Left ventricle myocardium inferior (tissue), 1 donor: ENCODE data around the gene SLC25A2. TPM values are rescaled to one million over a fixed set of nuclear protein-coding genes. Genes with fewer than 3 reads are reported as not detected.
"Not testable (repeated sequence)": the region's sequence is repeated elsewhere in the genome, so short reads cannot be mapped to it uniquely, and the experiment has no call there.

Source experiments
- DNase-seq: peaks from one replicate; pipeline ENCODE4 v3.0.0-alpha.2; 2020
- H3K27ac ChIP-seq: fragments of 200-600 bp; replicated peaks from 2 replicates; pipeline ENCODE4 v1.8.0; 2021
- H3K27me3 ChIP-seq: fragments of 200-600 bp; 2 replicates; pipeline ENCODE4 v1.8.0; 2021; ENCODE audit warnings: low read depth
- H3K36me3 ChIP-seq: fragments of 200-600 bp; 2 replicates; pipeline ENCODE4 v1.8.0; 2021
- H3K4me1 ChIP-seq: fragments of 200-600 bp; 2 replicates; pipeline ENCODE4 v1.8.0; 2021
- H3K4me3 ChIP-seq: fragments of 200-600 bp; 2 replicates; pipeline ENCODE4 v1.8.0; 2021; ENCODE audit warnings: mild to moderate bottlenecking, moderate library complexity
- H3K9me3 ChIP-seq: fragments of 200-600 bp; replicated peaks from 2 replicates; pipeline ENCODE4 v1.8.0; 2021
- intact Hi-C: fragments of 100-400 bp; cut with micrococcal nuclease; formaldehyde crosslinking; loops from one replicate; pipeline ENCODE4 v1.11.0; 2022
- long read RNA-seq: library from polyadenylated mRNA; unstranded; transcript quantifications from one replicate; pipeline ENCODE4 v2.0.0, GENCODE V29; 2021
- total RNA-seq: library from RNA; stranded (reverse); fragmentation: NEBNext Ultra II Directional; extraction: Animal tissue kit (Norgen Biotek cat#: 25700); gene quantifications from one replicate; pipeline ENCODE4 v1.2.1, GENCODE V29; 2021
- TF ChIP-seq, protein P1 (sequence below): fragments of 200-600 bp; IDR thresholded peaks from 2 replicates; pipeline ENCODE4 v1.8.0; 2021; ENCODE audit warnings: antibody characterized with exemption, mild to moderate bottlenecking, borderline replicate concordance
- donor health status: DM: no; HTN: yes; CAD: no; lungs with severe emphysema.

SLC25A2 gene
- not detected for total RNA-seq
- long read RNA-seq = 0 reads

DNA sequence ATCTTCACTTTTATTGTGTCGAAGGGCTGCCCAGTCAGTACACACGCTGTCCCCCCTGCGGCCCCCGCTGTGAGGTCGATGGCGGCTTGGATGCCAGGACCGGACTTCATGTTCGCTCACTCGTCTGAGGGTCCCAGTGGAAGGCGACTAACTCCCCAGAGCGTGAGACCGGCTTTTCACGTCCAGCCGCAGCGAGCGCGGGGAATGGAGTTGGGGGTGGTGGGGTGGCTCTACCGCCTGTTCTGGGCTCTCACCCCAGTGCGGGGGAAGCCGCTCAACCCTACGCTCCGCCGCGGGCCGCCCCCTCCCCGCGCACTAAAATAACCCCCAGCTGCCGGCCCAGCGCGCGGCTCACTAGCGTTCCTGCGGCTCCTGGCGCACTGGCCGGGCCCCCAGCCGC, at the start of gene SLC25A2:
TSS of gene SLC25A2 (minus strand) at position 294 of the 400 bp plus-strand sequence. CDS start at position 110, 184 bp downstream.
- H3K27ac ChIP-seq = no peak within 1 kb of the TSS
- H3K36me3 ChIP-seq = peaks cover 29% of the 10 kb centered on the region
- H3K4me1 ChIP-seq = no peaks in the 10 kb centered on the region
- no peak within 1 kb of the TSS for H3K4me3 ChIP-seq
- H3K27me3 ChIP-seq = peaks cover 8% of the 10 kb centered on the region
- DNase-seq = no peak
- TF ChIP-seq, protein P1, sequence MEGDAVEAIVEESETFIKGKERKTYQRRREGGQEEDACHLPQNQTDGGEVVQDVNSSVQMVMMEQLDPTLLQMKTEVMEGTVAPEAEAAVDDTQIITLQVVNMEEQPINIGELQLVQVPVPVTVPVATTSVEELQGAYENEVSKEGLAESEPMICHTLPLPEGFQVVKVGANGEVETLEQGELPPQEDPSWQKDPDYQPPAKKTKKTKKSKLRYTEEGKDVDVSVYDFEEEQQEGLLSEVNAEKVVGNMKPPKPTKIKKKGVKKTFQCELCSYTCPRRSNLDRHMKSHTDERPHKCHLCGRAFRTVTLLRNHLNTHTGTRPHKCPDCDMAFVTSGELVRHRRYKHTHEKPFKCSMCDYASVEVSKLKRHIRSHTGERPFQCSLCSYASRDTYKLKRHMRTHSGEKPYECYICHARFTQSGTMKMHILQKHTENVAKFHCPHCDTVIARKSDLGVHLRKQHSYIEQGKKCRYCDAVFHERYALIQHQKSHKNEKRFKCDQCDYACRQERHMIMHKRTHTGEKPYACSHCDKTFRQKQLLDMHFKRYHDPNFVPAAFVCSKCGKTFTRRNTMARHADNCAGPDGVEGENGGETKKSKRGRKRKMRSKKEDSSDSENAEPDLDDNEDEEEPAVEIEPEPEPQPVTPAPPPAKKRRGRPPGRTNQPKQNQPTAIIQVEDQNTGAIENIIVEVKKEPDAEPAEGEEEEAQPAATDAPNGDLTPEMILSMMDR = no peak
- H3K9me3 ChIP-seq = peaks cover 100% of the 10 kb centered on the region
- intact Hi-C loops = no loop called here

DNA sequence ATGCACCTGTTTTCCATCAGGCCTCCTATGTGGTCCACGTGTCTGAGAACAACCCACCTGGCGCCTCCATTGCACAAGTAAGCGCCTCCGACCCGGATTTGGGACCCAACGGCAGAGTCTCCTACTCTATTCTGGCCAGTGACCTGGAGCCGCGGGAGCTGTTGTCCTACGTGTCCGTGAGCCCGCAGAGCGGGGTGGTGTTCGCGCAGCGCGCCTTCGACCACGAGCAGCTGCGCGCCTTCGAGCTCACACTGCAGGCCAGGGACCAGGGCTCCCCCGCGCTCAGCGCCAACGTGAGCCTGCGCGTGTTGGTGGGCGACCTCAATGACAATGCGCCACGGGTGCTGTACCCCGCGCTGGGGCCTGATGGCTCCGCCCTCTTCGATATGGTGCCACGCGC, 47.7 kb upstream of the SLC25A2 start:
- intact Hi-C loops = no loop called here
- Histone ChIP-seq H3K36me3 (peaks cover 27% of the 10 kb centered on the region), H3K27ac (no peak overlapping the region), H3K4me3 (no peak overlapping the region), H3K4me1 (peaks cover 61% of the 10 kb centered on the region), H3K9me3 (peaks cover 98% of the 10 kb centered on the region), H3K27me3 (no peaks in the 10 kb centered on the region)
- no peak for DNase-seq
- TF ChIP-seq, protein P1 = no peak

DNA sequence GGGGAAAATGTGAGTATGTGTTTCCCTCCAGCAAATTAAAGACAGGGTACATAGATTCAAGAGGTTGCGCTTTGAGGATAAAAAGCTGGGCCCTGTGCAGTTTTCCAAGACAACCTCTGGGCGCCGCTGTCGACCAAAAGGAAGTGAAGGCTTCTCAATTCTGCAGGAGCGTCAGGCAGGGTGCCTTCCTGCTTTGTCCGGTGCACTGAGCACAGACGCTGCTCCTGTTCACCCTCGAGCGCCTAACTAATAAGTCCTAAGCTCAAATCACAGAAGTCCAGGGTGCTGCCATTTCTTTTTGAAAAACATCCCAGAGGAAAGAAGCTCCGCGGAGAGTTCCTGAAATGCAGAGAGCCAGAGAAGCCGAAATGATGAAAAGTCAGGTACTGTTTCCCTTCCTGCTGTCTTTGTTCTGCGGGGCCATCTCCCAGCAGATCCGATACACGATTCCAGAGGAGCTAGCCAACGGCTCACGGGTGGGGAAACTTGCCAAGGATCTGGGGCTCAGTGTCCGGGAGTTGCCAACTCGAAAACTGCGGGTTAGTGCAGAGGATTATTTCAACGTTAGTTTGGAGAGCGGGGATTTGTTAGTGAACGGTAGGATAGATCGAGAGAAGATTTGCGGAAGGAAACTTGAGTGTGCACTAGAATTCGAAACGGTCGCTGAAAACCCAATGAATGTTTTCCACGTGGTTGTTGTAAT, 46.2 kb upstream of the SLC25A2 start, which contains the start of gene PCDHGB1:
TSS of gene PCDHGB1 (plus strand) at position 183 of the 703 bp plus-strand sequence. CDS start at position 345, 162 bp downstream.
- Histone ChIP-seq H3K9me3 (peaks cover 98% of the 10 kb centered on the region), H3K36me3 (peaks cover 22% of the 10 kb centered on the region), H3K4me3 (peak within 1 kb of the TSS; percentile 54), H3K27ac (peak within 1 kb of the TSS; percentile 50), H3K4me1 (peaks cover 59% of the 10 kb centered on the region), H3K27me3 (no peaks in the 10 kb centered on the region)
- TF ChIP-seq, protein P1 = peak; percentile 74
- intact Hi-C loops = no loop called here
- no peak for DNase-seq

DNA sequence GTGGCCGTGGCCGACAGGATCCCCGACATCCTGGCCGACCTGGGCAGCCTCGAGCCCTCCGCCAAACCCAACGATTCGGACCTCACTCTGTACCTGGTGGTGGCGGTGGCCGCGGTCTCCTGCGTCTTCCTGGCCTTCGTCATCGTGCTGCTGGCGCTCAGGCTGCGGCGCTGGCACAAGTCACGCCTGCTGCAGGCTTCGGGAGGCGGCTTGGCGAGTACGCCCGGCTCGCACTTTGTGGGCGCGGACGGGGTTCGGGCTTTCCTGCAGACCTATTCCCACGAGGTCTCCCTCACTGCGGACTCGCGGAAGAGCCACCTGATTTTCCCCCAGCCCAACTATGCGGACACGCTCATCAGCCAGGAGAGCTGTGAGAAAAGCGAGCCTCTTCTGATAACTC, 42.2 kb upstream of the SLC25A2 start:
- Histone ChIP-seq H3K4me3 (peak overlapping the region; percentile 65), H3K4me1 (peaks cover 39% of the 10 kb centered on the region), H3K36me3 (peaks cover 18% of the 10 kb centered on the region), H3K9me3 (peaks cover 99% of the 10 kb centered on the region)
- H3K27me3 ChIP-seq, H3K27ac ChIP-seq, intact Hi-C loops, DNase-seq: not testable (repeated sequence)

DNA sequence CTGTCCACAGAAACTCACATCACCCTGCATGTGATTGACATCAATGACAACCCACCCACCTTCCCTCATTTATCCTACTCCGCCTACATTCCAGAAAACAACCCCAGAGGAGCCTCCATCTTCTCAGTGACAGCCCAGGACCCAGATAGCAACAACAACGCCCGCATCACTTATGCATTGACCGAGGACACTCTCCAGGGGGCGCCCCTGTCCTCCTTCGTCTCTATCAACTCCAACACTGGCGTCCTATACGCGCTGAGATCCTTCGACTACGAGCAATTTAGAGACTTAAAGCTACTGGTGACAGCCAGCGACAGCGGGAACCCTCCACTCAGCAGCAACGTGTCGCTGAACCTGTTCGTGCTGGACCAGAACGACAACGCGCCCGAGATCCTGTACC, 41.5 kb upstream of the SLC25A2 start:
- TF ChIP-seq, protein P1 = peak; percentile 17
- H3K4me1 ChIP-seq = peaks cover 33% of the 10 kb centered on the region
- intact Hi-C loops = no loop called here
- H3K27ac ChIP-seq = peak overlapping the region; percentile 17
- H3K27me3 ChIP-seq = no peaks in the 10 kb centered on the region
- H3K36me3 ChIP-seq = peaks cover 18% of the 10 kb centered on the region
- no peak for DNase-seq
- H3K4me3 ChIP-seq = peak overlapping the region; percentile 65
- H3K9me3 ChIP-seq = peaks cover 99% of the 10 kb centered on the region

DNA sequence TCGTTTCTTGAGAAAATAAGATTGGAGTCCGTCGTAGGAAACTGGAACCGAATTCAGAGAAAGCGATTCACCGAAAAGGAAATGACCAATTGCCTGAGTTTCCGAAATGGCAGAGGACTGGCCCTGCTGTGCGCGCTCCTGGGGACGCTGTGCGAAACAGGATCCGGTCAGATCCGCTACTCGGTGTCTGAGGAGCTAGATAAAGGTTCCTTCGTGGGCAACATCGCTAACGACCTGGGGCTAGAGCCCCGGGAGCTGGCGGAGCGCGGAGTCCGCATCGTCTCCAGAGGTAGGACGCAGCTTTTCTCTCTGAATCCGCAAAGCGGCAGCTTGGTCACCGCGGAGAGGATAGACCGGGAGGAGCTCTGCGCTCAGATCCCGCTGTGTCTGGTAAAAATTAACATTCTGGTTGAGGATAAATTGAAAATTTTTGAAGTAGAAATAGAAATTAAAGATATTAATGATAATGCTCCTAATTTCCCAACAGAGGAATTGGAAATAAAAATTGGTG, 40.2 kb upstream of the SLC25A2 start:
- H3K4me1 ChIP-seq = peaks cover 26% of the 10 kb centered on the region
- H3K27me3 ChIP-seq = no peaks in the 10 kb centered on the region
- DNase-seq = no peak
- intact Hi-C loops = no loop called here
- TF ChIP-seq, protein P1 = no peak
- peak overlapping the region; percentile 84 for H3K27ac ChIP-seq
- peaks cover 99% of the 10 kb centered on the region for H3K9me3 ChIP-seq
- peaks cover 18% of the 10 kb centered on the region for H3K36me3 ChIP-seq
- H3K4me3 ChIP-seq = peak overlapping the region; percentile 65
